HepG2 (cell line): ENCODE results near the gene ANO4. TPM values are rescaled to one million over a fixed set of nuclear protein-coding genes. Genes with fewer than 3 reads are reported as not detected.

Source experiments
- BHLHE40 ChIP-seq: IDR thresholded peaks from 2 replicates; pipeline ENCODE4 v1.6.1; 2011; ENCODE audit warnings: low read length, improper control_type of control experiment
- HNF1B ChIP-seq: sonication (generic); formaldehyde crosslinking; IDR thresholded peaks from 2 replicates; pipeline ENCODE4 v1.5.1; 2020; ENCODE audit warnings: mild to moderate bottlenecking, moderate library complexity, missing genetic modification reagents
- HOXA5 ChIP-seq: sonication (generic); formaldehyde crosslinking; IDR thresholded peaks from 2 replicates; pipeline ENCODE4 v1.4.0; 2020; ENCODE audit warnings: missing genetic modification reagents
- KAT8 ChIP-seq: IDR thresholded peaks from 2 replicates; pipeline ENCODE4 v1.6.1; 2016; ENCODE audit warnings: missing genetic modification reagents, missing compliant biosample characterization
- MAFK ChIP-seq, 2 experiments: IDR thresholded peaks in 1 of 2; conservative IDR thresholded peaks in 1 of 2; 2 replicates each; pipeline ENCODE4 v1.6.1; 2011; ENCODE audit warnings: improper control_type of control experiment in 2 of 2, low read length in 2 of 2
- NCOA5 ChIP-seq: sonication (generic); formaldehyde crosslinking; IDR thresholded peaks from 2 replicates; pipeline ENCODE4 v1.4.0; 2020; ENCODE audit warnings: missing genetic modification reagents
- ONECUT2 ChIP-seq: sonication (generic); formaldehyde crosslinking; IDR thresholded peaks from 2 replicates; pipeline ENCODE4 v1.4.0; 2020; ENCODE audit warnings: missing genetic modification reagents
- PATZ1 ChIP-seq: sonication (generic); formaldehyde crosslinking; IDR thresholded peaks from 2 replicates; pipeline ENCODE4 v1.4.0; 2020; ENCODE audit warnings: missing genetic modification reagents
- PAX8 ChIP-seq: sonication (generic); formaldehyde crosslinking; IDR thresholded peaks from 2 replicates; pipeline ENCODE4 v1.8.0; 2022; ENCODE audit warnings: mild to moderate bottlenecking, missing genetic modification reagents, borderline replicate concordance
- PREB ChIP-seq: sonication (generic); formaldehyde crosslinking; IDR thresholded peaks from 2 replicates; pipeline ENCODE4 v1.4.0; 2020; ENCODE audit warnings: missing genetic modification reagents
- RFX1 ChIP-seq: fragments of 450-650 bp; IDR thresholded peaks from 2 replicates; pipeline ENCODE4 v1.6.1; 2017
- SIX1 ChIP-seq: sonication (generic); formaldehyde crosslinking; IDR thresholded peaks from 2 replicates; pipeline ENCODE4 v1.4.0; 2020; ENCODE audit warnings: missing genetic modification reagents, borderline replicate concordance
- SP140L ChIP-seq: sonication (generic); formaldehyde crosslinking; IDR thresholded peaks from 2 replicates; pipeline ENCODE4 v1.4.0; 2020; ENCODE audit warnings: missing genetic modification reagents, borderline replicate concordance
- ZBTB20 ChIP-seq: sonication (generic); formaldehyde crosslinking; IDR thresholded peaks from 2 replicates; pipeline ENCODE4 v1.8.1; 2023; ENCODE audit warnings: missing genetic modification reagents, low read depth, mild to moderate bottlenecking, borderline replicate concordance
- ZNF20 ChIP-seq: sonication (generic); formaldehyde crosslinking; IDR thresholded peaks from 2 replicates; pipeline ENCODE4 v1.4.0; 2020; ENCODE audit warnings: mild to moderate bottlenecking, moderate library complexity, missing genetic modification reagents
- ZNF207 ChIP-seq: fragments of 450-650 bp; IDR thresholded peaks from 2 replicates; pipeline ENCODE4 v1.6.1; 2016; ENCODE audit warnings: antibody characterized with exemption, borderline replicate concordance
- ZNF33A ChIP-seq: sonication (generic); formaldehyde crosslinking; IDR thresholded peaks from 2 replicates; pipeline ENCODE4 v1.5.1; 2020; ENCODE audit warnings: missing genetic modification reagents, mild to moderate bottlenecking, moderate library complexity, borderline replicate concordance
- ZNF549 ChIP-seq: sonication (generic); formaldehyde crosslinking; IDR thresholded peaks from 2 replicates; pipeline ENCODE4 v1.5.0; 2020; ENCODE audit warnings: missing genetic modification reagents
- ZNF790 ChIP-seq: sonication (generic); formaldehyde crosslinking; IDR thresholded peaks from 2 replicates; pipeline ENCODE4 v1.8.0; 2022; ENCODE audit warnings: missing genetic modification reagents, mild to moderate bottlenecking, borderline replicate concordance
- ZZZ3 ChIP-seq: sonication (generic); formaldehyde crosslinking; IDR thresholded peaks from 2 replicates; pipeline ENCODE4 v1.4.0; 2020; ENCODE audit warnings: missing genetic modification reagents, mild to moderate bottlenecking, borderline replicate concordance
- polyA plus RNA-seq, 8 experiments: library from polyadenylated mRNA; depleted of rRNA in 3 of 8; stranded (reverse) in 7 of 8; unstranded in 1 of 8; fragments of >200 nt; fragmentation: Illumina TruSeq in 4 of 8; extraction: Trizol in 4 of 8; gene quantifications; 2 replicates each; pipeline versions ENCODE4 v1.2.1 to v1.2.3, GENCODE V29; 2011 to 2016; ENCODE audit warnings: low read depth in 4 of 8, missing spikeins in 1 of 8, mixed read lengths in 1 of 8; ENCODE audit not compliant: insufficient read depth in 1 of 8
- total RNA-seq, 5 experiments: library from RNA; depleted of rRNA; stranded (reverse); fragments of >200 nt; fragmentation: Illumina TruSeq; extraction: Trizol; gene quantifications; 2 replicates each; pipeline ENCODE4 v1.2.3, GENCODE V29; 2016; ENCODE audit warnings: low read depth in 1 of 5
- TF ChIP-seq, protein P1 (sequence below), 2 experiments: IDR thresholded peaks; 2 replicates each; pipeline ENCODE4 v1.6.1; 2011 to 2012; ENCODE audit warnings: low read length in 2 of 2, borderline replicate concordance in 1 of 2, low read depth in 1 of 2, mild to moderate bottlenecking in 1 of 2, moderate library complexity in 1 of 2
- TF ChIP-seq, protein P2 (sequence below): sonication (generic); formaldehyde crosslinking; IDR thresholded peaks from 2 replicates; pipeline ENCODE4 v1.8.0; 2023; ENCODE audit warnings: mild to moderate bottlenecking, missing genetic modification reagents

ANO4 gene
- total and polyA plus RNA-seq, 2 of the 13 experiments (the other 11 are each of a cell fraction or from before 2014, with no cell fraction given) = not detected

- TF ChIP-seq, protein P1, sequence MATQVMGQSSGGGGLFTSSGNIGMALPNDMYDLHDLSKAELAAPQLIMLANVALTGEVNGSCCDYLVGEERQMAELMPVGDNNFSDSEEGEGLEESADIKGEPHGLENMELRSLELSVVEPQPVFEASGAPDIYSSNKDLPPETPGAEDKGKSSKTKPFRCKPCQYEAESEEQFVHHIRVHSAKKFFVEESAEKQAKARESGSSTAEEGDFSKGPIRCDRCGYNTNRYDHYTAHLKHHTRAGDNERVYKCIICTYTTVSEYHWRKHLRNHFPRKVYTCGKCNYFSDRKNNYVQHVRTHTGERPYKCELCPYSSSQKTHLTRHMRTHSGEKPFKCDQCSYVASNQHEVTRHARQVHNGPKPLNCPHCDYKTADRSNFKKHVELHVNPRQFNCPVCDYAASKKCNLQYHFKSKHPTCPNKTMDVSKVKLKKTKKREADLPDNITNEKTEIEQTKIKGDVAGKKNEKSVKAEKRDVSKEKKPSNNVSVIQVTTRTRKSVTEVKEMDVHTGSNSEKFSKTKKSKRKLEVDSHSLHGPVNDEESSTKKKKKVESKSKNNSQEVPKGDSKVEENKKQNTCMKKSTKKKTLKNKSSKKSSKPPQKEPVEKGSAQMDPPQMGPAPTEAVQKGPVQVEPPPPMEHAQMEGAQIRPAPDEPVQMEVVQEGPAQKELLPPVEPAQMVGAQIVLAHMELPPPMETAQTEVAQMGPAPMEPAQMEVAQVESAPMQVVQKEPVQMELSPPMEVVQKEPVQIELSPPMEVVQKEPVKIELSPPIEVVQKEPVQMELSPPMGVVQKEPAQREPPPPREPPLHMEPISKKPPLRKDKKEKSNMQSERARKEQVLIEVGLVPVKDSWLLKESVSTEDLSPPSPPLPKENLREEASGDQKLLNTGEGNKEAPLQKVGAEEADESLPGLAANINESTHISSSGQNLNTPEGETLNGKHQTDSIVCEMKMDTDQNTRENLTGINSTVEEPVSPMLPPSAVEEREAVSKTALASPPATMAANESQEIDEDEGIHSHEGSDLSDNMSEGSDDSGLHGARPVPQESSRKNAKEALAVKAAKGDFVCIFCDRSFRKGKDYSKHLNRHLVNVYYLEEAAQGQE (IDR thresholded peaks at IDR 0.05; ENCODE audit: borderline replicate concordance in 1 of 2, low read depth in 1 of 2, low read length in 2 of 2) = peak; percentile 79 to 98
- peak; percentile 69; the same call in 1 of the 2 replicates for TF ChIP-seq HOXA5 (CRISPR knock-in tag)
- peak; percentile 60; the same call in 1 of the 2 replicates for TF ChIP-seq ZBTB20 (CRISPR knock-in tag)
- TF ChIP-seq ZNF549 (CRISPR knock-in tag) = no peak
- TF ChIP-seq ZNF207 = no peak
- TF ChIP-seq ZZZ3 = no peak
- no peak for TF ChIP-seq NCOA5 (CRISPR knock-in tag)
- TF ChIP-seq ZNF790 = no peak
- no peak for TF ChIP-seq SIX1 (CRISPR knock-in tag)
- no peak for TF ChIP-seq ZNF20 (CRISPR knock-in tag)
- no peak for TF ChIP-seq PREB (CRISPR knock-in tag)
- TF ChIP-seq, protein P2, sequence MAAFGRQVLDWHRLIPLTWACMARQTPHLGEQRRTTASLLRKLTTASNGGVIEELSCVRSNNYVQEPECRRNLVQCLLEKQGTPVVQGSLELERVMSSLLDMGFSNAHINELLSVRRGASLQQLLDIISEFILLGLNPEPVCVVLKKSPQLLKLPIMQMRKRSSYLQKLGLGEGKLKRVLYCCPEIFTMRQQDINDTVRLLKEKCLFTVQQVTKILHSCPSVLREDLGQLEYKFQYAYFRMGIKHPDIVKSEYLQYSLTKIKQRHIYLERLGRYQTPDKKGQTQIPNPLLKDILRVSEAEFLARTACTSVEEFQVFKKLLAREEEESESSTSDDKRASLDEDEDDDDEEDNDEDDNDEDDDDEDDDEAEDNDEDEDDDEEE (CRISPR knock-in tag) = no peak
- peak; percentile 51; the same call in 1 of the 2 replicates for TF ChIP-seq KAT8
- no peak for TF ChIP-seq BHLHE40
- no peak for TF ChIP-seq ONECUT2
- no peak for TF ChIP-seq PAX8 (CRISPR knock-in tag)
- no peak for TF ChIP-seq MAFK (conservative IDR thresholded peaks at IDR 0.05 in 1 of 2, IDR thresholded peaks at IDR 0.05 in 1 of 2; ENCODE audit: low read length in 2 of 2)
- TF ChIP-seq PATZ1 (CRISPR knock-in tag) = no peak
- no peak for TF ChIP-seq ZNF33A (CRISPR knock-in tag)
- no peak for TF ChIP-seq RFX1
- TF ChIP-seq HNF1B (CRISPR knock-in tag) = no peak
- peak; percentile 51; the same call in 1 of the 2 replicates for TF ChIP-seq SP140L (CRISPR knock-in tag)
Observed at GRCh38 chr12:100826323-100826722, 31.7 kb downstream of the ANO4 start (continued).
